ENCODE data around the gene FILIP1. TPM values are rescaled to one million over a fixed set of nuclear protein-coding genes. Genes with fewer than 3 reads are reported as not detected.

FILIP1 gene
- polyA plus RNA-seq, 1 of the 3 experiments (the other 2 are of a cell fraction): 0.03 TPM

GRCh38 chr6:75466636-75467035, 27.0 kb downstream of the FILIP1 start:
- Histone ChIP-seq H3K27me3 (ENCODE audit: insufficient read depth) (no peaks in the 10 kb centered on the region), H3K9me2 (no peaks in the 10 kb centered on the region), H3F3A (replicated peaks; ENCODE audit: insufficient read depth) (no peaks in the 10 kb centered on the region), H3K4me3 (ENCODE audit: low read depth in 2 of 2, low read length in 1 of 2) (no peak overlapping the region), H3K4me2 (no peak overlapping the region), H3K79me2 (ENCODE audit: insufficient read depth) (no peaks in the 10 kb centered on the region), H3K4me1 (ENCODE audit: control insufficient read depth in 1 of 2, insufficient read depth in 2 of 2, low read depth in 1 of 2, low read length in 1 of 2) (no peaks in the 10 kb centered on the region; a peak in 1 of 4 replicates), H3K9me3 (no peaks in the 10 kb centered on the region), H3K36me3 (replicated peaks in 1 of 2; ENCODE audit: control insufficient read depth in 1 of 2, insufficient read depth in 2 of 2, low read length in 1 of 2) (no peaks in the 10 kb centered on the region), H3K9ac (no peak overlapping the region), H2AFZ (ENCODE audit: low read depth) (no peak overlapping the region), H4K20me1 (ENCODE audit: insufficient read depth) (no peaks in the 10 kb centered on the region), H3K27ac (ENCODE audit: low read depth in 2 of 2, low read length in 1 of 2) (no peak overlapping the region)
- no peak for DNase-seq
- 90% methylated on average over 1 of the region's 1 CpG for WGBS (ENCODE audit: low lambda C conversion rate)
- POLR2A ChIA-PET: no interaction called here
- TF ChIP-seq USF2 (IDR thresholded peaks at IDR 0.05; ENCODE audit: borderline replicate concordance, low read depth, low read length): no peak
- no peak for TF ChIP-seq MAX (IDR thresholded peaks at IDR 0.05; ENCODE audit: low read depth)
- TF ChIP-seq, protein P1, sequence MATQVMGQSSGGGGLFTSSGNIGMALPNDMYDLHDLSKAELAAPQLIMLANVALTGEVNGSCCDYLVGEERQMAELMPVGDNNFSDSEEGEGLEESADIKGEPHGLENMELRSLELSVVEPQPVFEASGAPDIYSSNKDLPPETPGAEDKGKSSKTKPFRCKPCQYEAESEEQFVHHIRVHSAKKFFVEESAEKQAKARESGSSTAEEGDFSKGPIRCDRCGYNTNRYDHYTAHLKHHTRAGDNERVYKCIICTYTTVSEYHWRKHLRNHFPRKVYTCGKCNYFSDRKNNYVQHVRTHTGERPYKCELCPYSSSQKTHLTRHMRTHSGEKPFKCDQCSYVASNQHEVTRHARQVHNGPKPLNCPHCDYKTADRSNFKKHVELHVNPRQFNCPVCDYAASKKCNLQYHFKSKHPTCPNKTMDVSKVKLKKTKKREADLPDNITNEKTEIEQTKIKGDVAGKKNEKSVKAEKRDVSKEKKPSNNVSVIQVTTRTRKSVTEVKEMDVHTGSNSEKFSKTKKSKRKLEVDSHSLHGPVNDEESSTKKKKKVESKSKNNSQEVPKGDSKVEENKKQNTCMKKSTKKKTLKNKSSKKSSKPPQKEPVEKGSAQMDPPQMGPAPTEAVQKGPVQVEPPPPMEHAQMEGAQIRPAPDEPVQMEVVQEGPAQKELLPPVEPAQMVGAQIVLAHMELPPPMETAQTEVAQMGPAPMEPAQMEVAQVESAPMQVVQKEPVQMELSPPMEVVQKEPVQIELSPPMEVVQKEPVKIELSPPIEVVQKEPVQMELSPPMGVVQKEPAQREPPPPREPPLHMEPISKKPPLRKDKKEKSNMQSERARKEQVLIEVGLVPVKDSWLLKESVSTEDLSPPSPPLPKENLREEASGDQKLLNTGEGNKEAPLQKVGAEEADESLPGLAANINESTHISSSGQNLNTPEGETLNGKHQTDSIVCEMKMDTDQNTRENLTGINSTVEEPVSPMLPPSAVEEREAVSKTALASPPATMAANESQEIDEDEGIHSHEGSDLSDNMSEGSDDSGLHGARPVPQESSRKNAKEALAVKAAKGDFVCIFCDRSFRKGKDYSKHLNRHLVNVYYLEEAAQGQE (IDR thresholded peaks at IDR 0.05; ENCODE audit: low read depth, low read length): no peak
- TF ChIP-seq TAF1 (IDR thresholded peaks at IDR 0.05; ENCODE audit: borderline replicate concordance, low read depth, low read length): no peak
- TF ChIP-seq SMC3 (IDR thresholded peaks at IDR 0.05; ENCODE audit: low read depth, low read length): no peak
- no peak for TF ChIP-seq MXI1 (IDR thresholded peaks at IDR 0.05; ENCODE audit: low read depth, low read length)
- TF ChIP-seq ELF1 (IDR thresholded peaks at IDR 0.05): no peak
- TF ChIP-seq JUND (IDR thresholded peaks at IDR 0.05): no peak
- no peak for TF ChIP-seq RFX5 (IDR thresholded peaks at IDR 0.05; ENCODE audit: low read length)
- TF ChIP-seq TEAD4 (IDR thresholded peaks at IDR 0.05; ENCODE audit: borderline replicate concordance, insufficient read depth): no peak
- TF ChIP-seq CHD2 (IDR thresholded peaks at IDR 0.05; ENCODE audit: low read length, partially characterized antibody): no peak
- TF ChIP-seq, protein P2, sequence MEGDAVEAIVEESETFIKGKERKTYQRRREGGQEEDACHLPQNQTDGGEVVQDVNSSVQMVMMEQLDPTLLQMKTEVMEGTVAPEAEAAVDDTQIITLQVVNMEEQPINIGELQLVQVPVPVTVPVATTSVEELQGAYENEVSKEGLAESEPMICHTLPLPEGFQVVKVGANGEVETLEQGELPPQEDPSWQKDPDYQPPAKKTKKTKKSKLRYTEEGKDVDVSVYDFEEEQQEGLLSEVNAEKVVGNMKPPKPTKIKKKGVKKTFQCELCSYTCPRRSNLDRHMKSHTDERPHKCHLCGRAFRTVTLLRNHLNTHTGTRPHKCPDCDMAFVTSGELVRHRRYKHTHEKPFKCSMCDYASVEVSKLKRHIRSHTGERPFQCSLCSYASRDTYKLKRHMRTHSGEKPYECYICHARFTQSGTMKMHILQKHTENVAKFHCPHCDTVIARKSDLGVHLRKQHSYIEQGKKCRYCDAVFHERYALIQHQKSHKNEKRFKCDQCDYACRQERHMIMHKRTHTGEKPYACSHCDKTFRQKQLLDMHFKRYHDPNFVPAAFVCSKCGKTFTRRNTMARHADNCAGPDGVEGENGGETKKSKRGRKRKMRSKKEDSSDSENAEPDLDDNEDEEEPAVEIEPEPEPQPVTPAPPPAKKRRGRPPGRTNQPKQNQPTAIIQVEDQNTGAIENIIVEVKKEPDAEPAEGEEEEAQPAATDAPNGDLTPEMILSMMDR (IDR thresholded peaks at IDR 0.05): no peak
- no peak for TF ChIP-seq NRF1 (IDR thresholded peaks at IDR 0.05; ENCODE audit: low read depth, low read length)
- no peak for TF ChIP-seq FOXM1 (IDR thresholded peaks at IDR 0.05; ENCODE audit: low read depth)
- TF ChIP-seq EP300 (IDR thresholded peaks at IDR 0.05; ENCODE audit: borderline replicate concordance in 1 of 2, low read depth in 1 of 2, low read length in 1 of 2): no peak
- no peak for TF ChIP-seq ZBTB33 (IDR thresholded peaks at IDR 0.05; ENCODE audit: borderline replicate concordance, low read depth)
- TF ChIP-seq MEF2A (IDR thresholded peaks at IDR 0.05; ENCODE audit: borderline replicate concordance, low read depth): no peak
- TF ChIP-seq RCOR1 (IDR thresholded peaks at IDR 0.05; ENCODE audit: low read length): no peak
- CTCF ChIA-PET: no interaction called here
